ENCODE data around the gene ADCYAP1. TPM values are rescaled to one million over a fixed set of nuclear protein-coding genes. Genes with fewer than 3 reads are reported as not detected.

Gene ADCYAP1
- total RNA-seq, 1 experiment from 2014 or later = not detected

GRCh38 chr18:907885-908757, 3.5 kb downstream of the ADCYAP1 start:
- CTCF ChIA-PET = no interaction called here
- TF ChIP-seq, protein P1, sequence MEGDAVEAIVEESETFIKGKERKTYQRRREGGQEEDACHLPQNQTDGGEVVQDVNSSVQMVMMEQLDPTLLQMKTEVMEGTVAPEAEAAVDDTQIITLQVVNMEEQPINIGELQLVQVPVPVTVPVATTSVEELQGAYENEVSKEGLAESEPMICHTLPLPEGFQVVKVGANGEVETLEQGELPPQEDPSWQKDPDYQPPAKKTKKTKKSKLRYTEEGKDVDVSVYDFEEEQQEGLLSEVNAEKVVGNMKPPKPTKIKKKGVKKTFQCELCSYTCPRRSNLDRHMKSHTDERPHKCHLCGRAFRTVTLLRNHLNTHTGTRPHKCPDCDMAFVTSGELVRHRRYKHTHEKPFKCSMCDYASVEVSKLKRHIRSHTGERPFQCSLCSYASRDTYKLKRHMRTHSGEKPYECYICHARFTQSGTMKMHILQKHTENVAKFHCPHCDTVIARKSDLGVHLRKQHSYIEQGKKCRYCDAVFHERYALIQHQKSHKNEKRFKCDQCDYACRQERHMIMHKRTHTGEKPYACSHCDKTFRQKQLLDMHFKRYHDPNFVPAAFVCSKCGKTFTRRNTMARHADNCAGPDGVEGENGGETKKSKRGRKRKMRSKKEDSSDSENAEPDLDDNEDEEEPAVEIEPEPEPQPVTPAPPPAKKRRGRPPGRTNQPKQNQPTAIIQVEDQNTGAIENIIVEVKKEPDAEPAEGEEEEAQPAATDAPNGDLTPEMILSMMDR (conservative IDR thresholded peaks at IDR 0.05) = no peak
- no peak for TF ChIP-seq EZH2 (IDR thresholded peaks at IDR 0.05; ENCODE audit: low read depth)
- H3K27me3 ChIP-seq (ENCODE audit: insufficient read depth, low read depth) = no peaks in the 10 kb centered on the region
- no peak overlapping the region for H2AFZ ChIP-seq
- no peaks in the 10 kb centered on the region for H3K36me3 ChIP-seq (ENCODE audit: low read depth)
- no peak overlapping the region for H3K4me2 ChIP-seq
- POLR2A ChIA-PET (ENCODE audit: unreplicated experiment) = no interaction called here
- intact Hi-C loops (cut with micrococcal nuclease; ENCODE audit: unreplicated experiment) = no loop called here
- no TSS peak for BruUV-seq (replicated peaks)
- no peaks in the 10 kb centered on the region for H4K20me1 ChIP-seq (ENCODE audit: insufficient read depth)
- no peak overlapping the region for H3K4me3 ChIP-seq
- H3K9me3 ChIP-seq (ENCODE audit: insufficient read depth, low read depth) = no peaks in the 10 kb centered on the region
- H3K4me1 ChIP-seq (replicated peaks; ENCODE audit: insufficient read depth) = no peaks in the 10 kb centered on the region
- no peaks in the 10 kb centered on the region for H3K79me2 ChIP-seq (ENCODE audit: low read depth)
- no peaks in the 10 kb centered on the region for H3F3A ChIP-seq (ENCODE audit: insufficient read depth, low read depth)
- no peaks in the 10 kb centered on the region for H3K9me2 ChIP-seq (ENCODE audit: insufficient read depth)
- DNase-seq = no peak
- no peak overlapping the region for H3K27ac ChIP-seq

- H3F3A ChIP-seq (ENCODE audit: insufficient read depth, low read depth) = no peaks in the 10 kb centered on the region
- no peaks in the 10 kb centered on the region for H3K9me3 ChIP-seq (ENCODE audit: insufficient read depth, low read depth)
- no peak overlapping the region for H3K27ac ChIP-seq
- no peaks in the 10 kb centered on the region for H4K20me1 ChIP-seq (ENCODE audit: insufficient read depth)
- no peaks in the 10 kb centered on the region for H3K9me2 ChIP-seq (ENCODE audit: insufficient read depth)
- H3K36me3 ChIP-seq (ENCODE audit: low read depth) = no peaks in the 10 kb centered on the region
- intact Hi-C loops (cut with micrococcal nuclease; ENCODE audit: unreplicated experiment) = no loop called here
- H2AFZ ChIP-seq = no peak overlapping the region
- DNase-seq = no peak
- H3K27me3 ChIP-seq (ENCODE audit: insufficient read depth, low read depth) = no peaks in the 10 kb centered on the region
- ChIA-PET POLR2A (ENCODE audit: unreplicated experiment) (no interaction called here), CTCF (no interaction called here)
- no peak overlapping the region for H3K4me2 ChIP-seq
- H3K4me3 ChIP-seq = no peak overlapping the region
- TF ChIP-seq, protein P1 (conservative IDR thresholded peaks at IDR 0.05) = no peak
- TF ChIP-seq EZH2 (IDR thresholded peaks at IDR 0.05; ENCODE audit: low read depth) = no peak
- H3K79me2 ChIP-seq (ENCODE audit: low read depth) = no peaks in the 10 kb centered on the region
- no peaks in the 10 kb centered on the region for H3K4me1 ChIP-seq (replicated peaks; ENCODE audit: insufficient read depth)
- no TSS peak for BruUV-seq (replicated peaks)
Measured at GRCh38 chr18:908758-909724, 4.4 kb downstream of the ADCYAP1 start.

GRCh38 chr18:910247-910646, 5.6 kb downstream of the ADCYAP1 start:
- ChIA-PET CTCF (no interaction called here), POLR2A (ENCODE audit: unreplicated experiment) (no interaction called here)
- Histone ChIP-seq H4K20me1 (ENCODE audit: insufficient read depth) (no peaks in the 10 kb centered on the region), H3K4me3 (no peak overlapping the region), H3K79me2 (ENCODE audit: low read depth) (no peaks in the 10 kb centered on the region), H3K4me2 (no peak overlapping the region), H3K27ac (no peak overlapping the region), H3K9me2 (ENCODE audit: insufficient read depth) (no peaks in the 10 kb centered on the region), H3K4me1 (replicated peaks; ENCODE audit: insufficient read depth) (no peaks in the 10 kb centered on the region), H3F3A (ENCODE audit: insufficient read depth, low read depth) (no peaks in the 10 kb centered on the region), H3K36me3 (ENCODE audit: low read depth) (no peaks in the 10 kb centered on the region), H2AFZ (no peak overlapping the region), H3K9me3 (ENCODE audit: insufficient read depth, low read depth) (no peaks in the 10 kb centered on the region), H3K27me3 (ENCODE audit: insufficient read depth, low read depth) (no peaks in the 10 kb centered on the region)
- intact Hi-C loops (cut with micrococcal nuclease; ENCODE audit: unreplicated experiment) = loop anchor here (5.0 kb wide), 1 partner anchor 227 kb away; no protein-coding TSS in a partner anchor
- no TSS peak for BruUV-seq (replicated peaks)
- TF ChIP-seq, protein P1 (conservative IDR thresholded peaks at IDR 0.05) = no peak
- no peak for TF ChIP-seq EZH2 (IDR thresholded peaks at IDR 0.05; ENCODE audit: low read depth)
- DNase-seq = no peak
